CD4-positive, alpha-beta T cell (primary cell): ENCODE results near the gene SPATA2L. TPM values are rescaled to one million over a fixed set of nuclear protein-coding genes. Genes with fewer than 3 reads are reported as not detected.

Experiments used
- ATAC-seq: fragments of 200-7000 bp; cut with Tn5 transposase; one replicate; pipeline ENCODE4 v1.10.0; 2022; ENCODE audit warnings: mild to moderate bottlenecking; ENCODE audit not compliant: poor library complexity
- CTCF ChIA-PET: fragments of 350-600 bp; sonication (Branson Sonifier 250); formaldehyde crosslinking; loops from one replicate; lab custom pipeline; 2021; ENCODE audit warnings: antibody characterized with exemption, inconsistent platforms; lab: Charles Lee
- POLR2A ChIA-PET: fragments of 350-600 bp; sonication (Branson Sonifier 250); formaldehyde crosslinking; loops from one replicate; lab custom pipeline; 2021; ENCODE audit warnings: antibody characterized with exemption, inconsistent platforms; lab: Charles Lee
- DNase-seq, 14 experiments: peaks; one replicate each; pipeline ENCODE4 v3.0.0-alpha.2; 2013 to 2020; ENCODE audit warnings: mixed read lengths in 2 of 14
- H3K27ac ChIP-seq, 2 donors: one replicate each; pipeline versions ENCODE4 v1.5.1 to v1.7.0; 2013; ENCODE audit warnings: low read length in 2 of 2, low read depth in 1 of 2, mild to moderate bottlenecking in 1 of 2
- H3K27me3 ChIP-seq, 2 experiments: 1 replicate in 1 of 2; 2 replicates in 1 of 2; pipeline versions ENCODE4 v1.6.1 to v1.7.0; 2013; ENCODE audit warnings: low read length in 2 of 2, control low read depth in 1 of 2, mild to moderate bottlenecking in 1 of 2, moderate library complexity in 1 of 2; ENCODE audit not compliant: insufficient read depth in 2 of 2, control insufficient read depth in 1 of 2
- H3K36me3 ChIP-seq: one replicate; pipeline ENCODE4 v1.6.1; 2013; ENCODE audit warnings: low read length, control low read depth; ENCODE audit not compliant: insufficient read depth
- H3K4me1 ChIP-seq: one replicate; pipeline ENCODE4 v1.6.1; 2013; ENCODE audit warnings: low read length, control low read depth; ENCODE audit not compliant: insufficient read depth
- H3K4me3 ChIP-seq: one replicate; pipeline ENCODE4 v1.5.1; 2013; ENCODE audit warnings: mild to moderate bottlenecking, low read length, moderate library complexity
- H3K9me3 ChIP-seq, 2 experiments: 1 replicate in 1 of 2; 2 replicates in 1 of 2; pipeline versions ENCODE4 v1.6.1 to v1.7.0; 2013; ENCODE audit warnings: low read length in 2 of 2, mild to moderate bottlenecking in 2 of 2, control low read depth in 1 of 2, moderate library complexity in 1 of 2; ENCODE audit not compliant: control insufficient read depth in 1 of 2, insufficient read depth in 1 of 2
- H3K27ac Mint-ChIP-seq: one replicate; pipeline ENCODE4 v1.8.0; 2020; ENCODE audit warnings: mixed read lengths
- H3K27me3 Mint-ChIP-seq: one replicate; pipeline ENCODE4 v1.8.0; 2021; ENCODE audit warnings: mixed read lengths
- H3K36me3 Mint-ChIP-seq: one replicate; pipeline ENCODE4 v1.8.0; 2021; ENCODE audit warnings: low read depth, mixed read lengths
- H3K4me1 Mint-ChIP-seq: one replicate; pipeline ENCODE4 v1.8.0; 2021; ENCODE audit warnings: low read depth, mixed read lengths
- H3K4me3 Mint-ChIP-seq: one replicate; pipeline ENCODE4 v1.8.0; 2020; ENCODE audit warnings: mild to moderate bottlenecking, mixed read lengths
- H3K9me3 Mint-ChIP-seq: one replicate; pipeline ENCODE4 v1.8.0; 2020; ENCODE audit warnings: mixed read lengths
- intact Hi-C, 2 experiments: fragments of 100-400 bp; cut with DNase I in 1 of 2; cut with micrococcal nuclease in 1 of 2; formaldehyde crosslinking; loops; one replicate each; pipeline versions ENCODE4 v1.15.1 to v1.9.0; 2023 to 2025; cut with DNase I, micrococcal nuclease
- total RNA-seq, 174 experiments: library from RNA in 2 of 174; stranded (reverse) in 2 of 174; gene quantifications; one replicate each; pipeline ENCODE4 v1.2.3 and lab custom pipeline; 2021 to 2026
- TF ChIP-seq, protein P1 (sequence below): fragments of 200-600 bp; IDR thresholded peaks from one replicate; pipeline ENCODE4 v1.8.0; 2022; ENCODE audit warnings: antibody characterized with exemption, mild to moderate bottlenecking

The SPATA2L gene
- total RNA-seq, 2 experiments from 2014 or later = 26.1 to 28.3 TPM

DNA sequence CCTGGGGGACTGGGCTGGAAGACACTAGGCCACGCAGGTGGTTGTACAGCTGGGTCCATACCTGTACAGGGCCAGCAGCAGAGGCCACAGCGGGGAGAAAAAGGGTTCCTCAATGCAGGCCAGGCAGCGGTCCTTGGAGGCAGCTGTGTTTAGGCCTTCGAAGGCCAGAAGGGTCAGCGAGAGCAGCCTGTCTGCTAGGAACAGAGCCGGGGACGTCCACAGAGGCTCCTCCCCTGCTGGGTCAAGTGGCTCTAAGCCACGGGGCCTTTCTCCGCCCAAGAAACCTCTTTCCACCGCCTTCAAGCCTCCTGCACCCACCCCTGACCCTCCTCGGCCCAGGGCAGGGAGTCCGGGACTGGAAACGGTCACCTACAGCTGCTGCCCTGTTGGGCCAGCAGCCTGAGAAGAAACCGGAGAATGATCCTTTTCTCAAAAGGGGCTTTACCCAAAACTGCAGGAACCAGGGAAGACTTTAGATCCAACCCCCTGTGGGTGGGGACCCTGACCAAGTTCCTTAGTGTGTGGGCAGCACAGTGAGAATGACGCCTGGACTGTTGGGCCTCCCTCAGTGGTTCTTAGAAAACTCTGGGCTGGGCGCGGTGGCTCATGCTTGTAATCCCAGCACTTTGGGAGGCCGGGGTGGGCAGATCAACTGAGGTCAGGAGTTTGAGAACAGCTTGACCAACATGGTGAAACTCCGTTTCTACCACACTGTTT is 8.4 kb upstream of the SPATA2L start:
- H3K9me3 ChIP-seq = no peaks in the 10 kb centered on the region
- ChIA-PET POLR2A (interaction anchor here (1.0 to 1.6 kb wide), 2 partner anchors 14 kb away, joined by 4 read pairs; no protein-coding TSS in a partner anchor), CTCF (interaction anchor here (2.0 to 4.4 kb wide), 2 partner anchors 84 to 151 kb away, joined by 5 to 45 read pairs; no protein-coding TSS in a partner anchor)
- Mint-ChIP-seq H3K4me3 (no peak overlapping the region), H3K4me1 (peaks cover 6% of the 10 kb centered on the region), H3K27ac (no peak overlapping the region), H3K27me3 (no peaks in the 10 kb centered on the region), H3K9me3 (no peaks in the 10 kb centered on the region), H3K36me3 (no peaks in the 10 kb centered on the region)
- TF ChIP-seq, protein P1, sequence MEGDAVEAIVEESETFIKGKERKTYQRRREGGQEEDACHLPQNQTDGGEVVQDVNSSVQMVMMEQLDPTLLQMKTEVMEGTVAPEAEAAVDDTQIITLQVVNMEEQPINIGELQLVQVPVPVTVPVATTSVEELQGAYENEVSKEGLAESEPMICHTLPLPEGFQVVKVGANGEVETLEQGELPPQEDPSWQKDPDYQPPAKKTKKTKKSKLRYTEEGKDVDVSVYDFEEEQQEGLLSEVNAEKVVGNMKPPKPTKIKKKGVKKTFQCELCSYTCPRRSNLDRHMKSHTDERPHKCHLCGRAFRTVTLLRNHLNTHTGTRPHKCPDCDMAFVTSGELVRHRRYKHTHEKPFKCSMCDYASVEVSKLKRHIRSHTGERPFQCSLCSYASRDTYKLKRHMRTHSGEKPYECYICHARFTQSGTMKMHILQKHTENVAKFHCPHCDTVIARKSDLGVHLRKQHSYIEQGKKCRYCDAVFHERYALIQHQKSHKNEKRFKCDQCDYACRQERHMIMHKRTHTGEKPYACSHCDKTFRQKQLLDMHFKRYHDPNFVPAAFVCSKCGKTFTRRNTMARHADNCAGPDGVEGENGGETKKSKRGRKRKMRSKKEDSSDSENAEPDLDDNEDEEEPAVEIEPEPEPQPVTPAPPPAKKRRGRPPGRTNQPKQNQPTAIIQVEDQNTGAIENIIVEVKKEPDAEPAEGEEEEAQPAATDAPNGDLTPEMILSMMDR = no peak
- peaks cover 31% of the 10 kb centered on the region for H3K4me1 ChIP-seq
- H3K27me3 ChIP-seq = peaks cover 0 to 2% of the 10 kb centered on the region in 2 experiments
- intact Hi-C loops = no loop called here
- no peak for ATAC-seq
- H3K27ac ChIP-seq = no peak overlapping the region
- DNase-seq = no peak
- no peaks in the 10 kb centered on the region for H3K36me3 ChIP-seq
- H3K4me3 ChIP-seq = no peak overlapping the region

- Mint-ChIP-seq H3K27ac (no peak overlapping the region), H3K36me3 (no peaks in the 10 kb centered on the region), H3K4me3 (no peak overlapping the region), H3K4me1 (peaks cover 6% of the 10 kb centered on the region), H3K27me3 (no peaks in the 10 kb centered on the region), H3K9me3 (no peaks in the 10 kb centered on the region)
- TF ChIP-seq, protein P1 = no peak
- DNase-seq (no peak), ATAC-seq (no peak)
- intact Hi-C loops = no loop called here
- Histone ChIP-seq H3K27ac (no peak overlapping the region), H3K9me3 (no peaks in the 10 kb centered on the region), H3K36me3 (no peaks in the 10 kb centered on the region), H3K4me1 (peaks cover 31% of the 10 kb centered on the region), H3K4me3 (no peak overlapping the region), H3K27me3 (peaks cover 0 to 2% of the 10 kb centered on the region in 2 experiments)
- ChIA-PET CTCF (interaction anchor here (2.0 to 4.4 kb wide), 2 partner anchors 85 to 151 kb away, joined by 5 to 45 read pairs; no protein-coding TSS in a partner anchor), POLR2A (interaction anchor here (1.0 to 2.1 kb wide), 2 partner anchors 15 kb away, joined by 4 to 8 read pairs; no protein-coding TSS in a partner anchor)
Observed at GRCh38 chr16:89709166-89709565, 7.7 kb upstream of the SPATA2L start.

DNA sequence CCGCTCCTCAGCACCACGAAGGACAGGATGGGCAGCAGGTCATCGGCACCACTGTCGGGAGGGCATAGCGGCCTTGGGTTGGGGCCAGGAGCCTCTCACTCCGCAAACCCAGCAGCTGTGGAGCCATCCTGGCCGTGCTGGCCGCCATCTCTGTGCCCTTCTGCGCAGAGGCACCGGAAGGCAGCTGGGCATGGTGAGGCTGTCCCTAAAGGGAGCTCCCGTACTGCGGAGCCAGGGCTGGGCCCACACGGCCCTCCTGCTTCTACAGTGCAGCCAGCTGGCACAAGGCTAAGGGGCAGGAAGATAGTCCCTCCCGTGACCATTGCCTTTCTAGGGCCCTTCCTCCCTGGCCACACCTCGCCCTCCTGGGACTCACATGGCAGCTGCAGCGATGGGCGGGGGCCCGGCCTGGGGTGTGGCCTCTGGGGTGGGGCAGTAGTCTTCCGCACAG is 7.0 kb upstream of the SPATA2L start:
- Histone ChIP-seq H3K9me3 (no peaks in the 10 kb centered on the region), H3K4me3 (no peak overlapping the region), H3K27me3 (peaks cover 0 to 2% of the 10 kb centered on the region in 2 experiments), H3K36me3 (no peaks in the 10 kb centered on the region), H3K4me1 (peaks cover 31% of the 10 kb centered on the region), H3K27ac (no peak overlapping the region)
- Mint-ChIP-seq H3K4me3 (no peak overlapping the region), H3K9me3 (no peaks in the 10 kb centered on the region), H3K36me3 (no peaks in the 10 kb centered on the region), H3K27ac (no peak overlapping the region), H3K4me1 (peaks cover 6% of the 10 kb centered on the region), H3K27me3 (no peaks in the 10 kb centered on the region)
- CTCF ChIA-PET = interaction anchor here (2.0 to 4.4 kb wide), 2 partner anchors 85 to 152 kb away, joined by 5 to 45 read pairs; no protein-coding TSS in a partner anchor
- POLR2A ChIA-PET = interaction anchor here (1.3 to 2.1 kb wide), 2 partner anchors 12 to 16 kb away, joined by 4 to 8 read pairs; partner anchors contain the start of gene VPS9D1
- ATAC-seq (no peak), DNase-seq (no peak)
- TF ChIP-seq, protein P1 = no peak
- intact Hi-C loops = no loop called here
